Ureter (tissue), 1 donor: Measurements from ENCODE around the gene SIRT2. TPM values are rescaled to one million over a fixed set of nuclear protein-coding genes. Genes with fewer than 3 reads are reported as not detected.
"Not testable (repeated sequence)": the region's sequence is repeated elsewhere in the genome, so short reads cannot be mapped to it uniquely, and the experiment has no call there.

Source experiments
- DNase-seq: peaks from one replicate; pipeline ENCODE4 v3.0.0-alpha.2; 2020; ENCODE audit warnings: low spot score
- total RNA-seq: library from RNA; stranded (reverse); gene quantifications from one replicate; pipeline ENCODE4 v1.2.4, GENCODE V29; 2023
- donor health status: DM: yes; HTN: yes; CAD: no.

SIRT2 gene
- total RNA-seq, 1 donor from 2014 or later, result 31.8 TPM

DNA sequence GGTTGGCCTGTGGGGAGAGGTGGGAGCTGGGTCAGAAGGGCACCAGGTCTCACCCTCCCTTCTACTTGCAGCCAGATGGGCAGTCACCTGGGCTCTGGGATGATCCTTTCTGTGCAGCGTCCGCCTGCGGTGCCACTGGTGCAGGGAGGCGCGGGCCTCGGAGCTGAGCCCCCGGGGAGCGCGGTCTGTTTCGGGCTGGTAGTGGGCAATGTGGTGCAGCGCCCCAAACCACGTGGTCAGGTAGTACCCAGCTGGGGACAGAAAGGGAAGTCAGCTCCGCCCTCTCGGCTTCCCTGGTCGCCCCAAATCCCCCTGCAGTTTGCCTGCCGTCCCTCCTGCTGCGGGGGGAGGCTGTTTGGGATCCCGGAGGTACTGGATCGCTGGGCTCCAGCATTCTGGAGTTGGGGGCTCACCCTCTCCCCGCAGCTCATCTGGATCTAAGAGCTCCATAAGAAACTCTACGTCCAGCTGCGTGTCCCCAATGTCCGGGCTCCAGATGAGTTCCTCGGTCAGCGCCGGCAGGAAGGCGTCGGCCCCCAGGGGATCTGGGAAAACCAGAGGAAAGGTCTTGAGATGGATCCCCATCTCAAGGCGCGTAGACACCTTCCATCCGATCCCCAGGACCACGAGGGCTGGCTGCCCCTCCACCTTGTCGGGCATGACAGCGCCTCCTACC, 30.1 kb downstream of the SIRT2 start:
- DNase-seq, result no peak

DNA sequence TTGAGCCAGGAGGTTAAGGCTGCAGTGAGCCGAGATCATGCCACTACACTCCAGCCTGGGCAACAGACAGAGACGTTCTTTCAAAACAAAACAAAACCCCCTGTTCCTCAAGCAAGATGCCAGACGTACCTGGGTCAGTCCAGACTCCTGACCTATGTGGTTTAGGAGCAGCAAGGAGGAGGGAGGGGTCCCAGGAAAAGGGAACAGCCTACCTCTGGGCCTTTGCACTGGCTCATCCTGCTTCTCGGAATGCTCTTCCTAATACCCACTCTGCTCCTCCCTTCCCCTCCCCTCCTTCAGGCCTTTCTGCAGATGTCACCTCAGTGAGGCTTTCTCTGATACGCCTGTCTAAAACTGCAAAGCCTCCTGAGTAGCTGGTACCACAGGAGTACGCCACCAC, 30.9 kb downstream of the SIRT2 start:
- DNase-seq, result no peak

- DNase-seq, result no peak
Measured at GRCh38 chr19:38867171-38867780, 32.1 kb downstream of the SIRT2 start.

DNA sequence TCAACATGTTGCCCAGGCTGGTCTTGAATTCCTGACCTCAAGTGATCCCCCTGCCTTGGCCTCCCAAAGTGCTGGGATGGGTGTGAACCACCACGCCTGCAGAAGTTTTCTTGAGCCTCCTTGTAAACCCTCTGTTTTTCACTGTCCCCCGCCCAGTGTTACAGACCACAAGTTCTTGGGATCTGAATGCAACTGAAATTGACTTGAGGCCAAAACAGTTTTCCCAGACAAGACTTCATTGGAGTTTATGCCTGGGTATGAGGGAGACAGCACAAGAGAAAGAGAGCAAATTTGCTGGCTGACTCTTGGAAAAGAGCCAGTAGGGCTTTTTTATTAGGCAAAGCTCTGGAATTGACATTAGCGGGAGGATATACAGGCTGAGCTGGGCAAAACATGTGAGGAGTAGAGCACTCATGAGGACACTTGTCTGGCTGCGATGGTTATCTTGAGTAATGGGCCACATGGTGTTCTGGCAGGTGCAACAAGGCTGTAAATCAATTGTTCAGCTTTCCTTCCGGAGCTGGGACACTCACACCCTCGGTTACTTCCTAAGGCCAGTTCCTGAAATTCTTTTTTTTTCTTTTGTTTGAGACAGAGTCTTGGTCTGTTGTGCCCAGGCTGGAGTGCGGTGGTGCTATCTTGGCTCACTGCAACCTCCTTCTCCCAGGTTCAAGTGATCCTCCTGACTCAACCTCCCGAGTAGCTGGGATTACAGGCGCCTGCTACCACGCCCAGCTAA, 36.9 kb downstream of the SIRT2 start:
- peak; percentile 74 for DNase-seq

- no peak for DNase-seq
Measured at GRCh38 chr19:38861368-38861767, 38.0 kb downstream of the SIRT2 start.

GRCh38 chr19:38859631-38860204, 39.7 kb downstream of the SIRT2 start:
- DNase-seq, result not testable (repeated sequence)

DNA sequence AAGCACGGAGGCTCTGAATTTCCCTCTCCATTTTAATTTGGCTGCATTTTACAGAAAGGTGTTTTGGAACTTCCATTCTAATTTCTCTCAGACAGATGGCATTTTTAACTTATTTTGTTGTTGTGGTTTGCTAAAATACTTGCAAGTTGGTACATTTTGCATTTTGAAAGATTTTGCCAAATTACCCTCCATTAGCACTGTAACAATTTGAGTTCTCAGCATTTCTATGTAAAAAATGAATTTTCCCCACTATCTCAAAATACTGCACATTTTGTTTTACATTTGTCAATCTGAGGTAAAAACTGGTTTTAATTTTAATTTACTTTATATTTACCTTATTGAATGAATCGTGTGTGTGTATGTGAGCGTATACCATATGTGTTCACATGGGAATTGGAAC, 42.6 kb downstream of the SIRT2 start:
- DNase-seq, result no peak

DNA sequence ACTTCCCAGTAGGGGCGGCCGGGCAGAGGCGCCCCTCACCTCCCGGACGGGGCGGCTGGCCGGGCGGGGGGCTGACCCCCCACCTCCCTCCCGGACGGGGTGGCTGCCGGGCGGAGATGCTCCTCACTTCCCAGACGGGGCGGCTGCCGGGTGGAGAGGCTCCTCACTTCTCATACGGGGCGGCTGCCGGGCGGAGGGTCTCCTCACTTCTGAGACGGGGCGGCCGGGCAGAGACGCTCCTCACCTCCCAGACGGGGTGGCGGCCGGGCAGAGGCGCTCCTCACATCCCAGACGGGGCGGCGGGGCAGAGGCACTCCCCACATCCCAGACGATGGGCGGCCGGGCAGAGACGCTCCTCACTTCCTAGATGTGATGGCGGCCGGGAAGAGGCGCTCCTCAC, 43.7 kb downstream of the SIRT2 start:
- not testable (repeated sequence) for DNase-seq

DNA sequence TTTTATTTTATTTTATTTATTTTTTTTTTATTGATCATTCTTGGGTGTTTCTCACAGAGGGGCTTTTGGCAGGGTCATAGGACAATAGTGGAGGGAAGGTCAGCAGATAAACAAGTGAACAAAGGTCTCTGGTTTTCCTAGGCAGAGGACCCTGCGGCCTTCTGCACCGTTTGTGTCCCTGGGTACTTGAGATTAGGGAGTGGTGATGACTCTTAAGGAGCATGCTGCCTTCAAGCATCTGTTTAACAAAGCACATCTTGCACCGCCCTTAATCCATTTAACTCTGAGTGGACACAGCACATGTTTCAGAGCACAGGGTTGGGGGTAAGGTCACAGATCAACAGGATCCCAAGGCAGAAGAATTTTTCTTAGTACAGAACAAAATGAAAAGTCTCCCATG, 44.5 kb downstream of the SIRT2 start:
- DNase-seq, result not testable (repeated sequence)

- no peak for DNase-seq
Measured at GRCh38 chr19:38853214-38853613, 46.2 kb downstream of the SIRT2 start.

DNA sequence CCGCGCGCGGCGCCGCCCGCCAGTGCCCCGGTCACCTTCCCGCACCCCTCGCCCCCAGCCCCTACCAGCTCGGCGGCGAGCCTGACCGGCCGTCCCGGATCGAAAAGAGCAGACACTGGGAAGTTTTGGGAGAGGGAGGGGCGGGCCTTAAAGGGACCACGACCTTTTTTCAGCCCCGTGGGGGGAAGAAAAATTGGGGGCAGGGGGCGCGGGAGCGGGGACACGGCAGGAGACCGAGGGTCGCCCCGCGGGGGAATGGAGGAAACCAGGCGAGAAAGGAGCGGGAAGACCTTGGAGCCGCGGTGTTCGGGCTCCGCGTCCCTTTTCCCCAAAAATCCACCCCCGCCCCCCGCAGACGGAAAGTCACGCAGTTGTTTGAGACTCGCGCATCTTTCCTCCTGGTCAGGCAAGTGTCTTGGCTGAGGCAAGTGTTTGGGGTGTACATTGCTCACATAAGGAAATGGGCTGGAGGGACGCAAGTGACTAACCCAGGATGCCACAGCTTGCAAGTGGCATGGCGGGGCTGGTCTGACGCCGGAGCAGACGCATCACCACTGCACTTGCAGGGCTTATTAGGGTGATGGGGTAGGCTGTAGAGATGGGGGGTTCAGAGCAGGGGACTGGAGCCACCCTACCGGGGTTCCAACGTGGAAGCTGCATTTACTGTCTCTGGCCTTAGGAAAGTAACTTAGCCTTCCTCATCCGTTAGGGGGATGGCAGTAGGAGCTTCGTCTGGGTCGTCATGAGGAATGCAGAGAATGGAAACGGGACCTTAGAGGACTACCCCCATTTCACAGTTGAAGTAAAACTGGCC, 47.0 kb downstream of the SIRT2 start:
- peak; percentile 75 for DNase-seq

DNA sequence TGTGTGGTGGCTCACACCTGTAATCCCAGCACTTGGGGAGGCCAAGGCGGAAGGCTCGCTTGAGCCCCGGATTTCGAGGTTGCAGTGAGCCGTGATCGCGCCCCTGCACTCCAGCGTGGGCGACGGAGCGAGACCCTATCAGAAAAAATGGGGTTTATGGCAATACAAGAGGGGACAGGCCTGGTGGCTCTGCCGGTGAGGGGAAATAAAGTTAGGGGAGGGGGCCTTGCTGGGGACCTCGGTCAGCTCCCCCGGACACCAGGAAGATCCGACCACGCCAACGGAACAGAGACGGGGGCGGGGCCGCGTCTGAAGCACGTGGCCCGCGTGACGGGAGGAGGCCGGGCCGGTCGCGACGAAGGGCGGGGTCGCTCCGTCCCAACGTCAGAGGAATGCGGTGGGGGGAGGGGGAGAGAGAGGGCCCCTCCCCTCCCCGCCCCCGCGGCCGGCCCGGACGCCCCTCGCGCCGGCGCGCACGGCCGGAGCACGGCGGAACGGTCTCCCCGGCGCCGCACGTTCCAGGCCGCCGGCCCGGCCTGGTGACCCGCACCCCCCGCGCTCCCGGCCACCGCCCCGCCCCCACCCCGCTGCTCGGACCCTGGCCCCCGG, 47.7 kb downstream of the SIRT2 start:
- DNase-seq, result peak; percentile 96

GRCh38 chr19:38850976-38851621, 48.3 kb downstream of the SIRT2 start:
- peak; percentile 70 for DNase-seq

GRCh38 chr19:38850436-38850975, 48.9 kb downstream of the SIRT2 start:
- DNase-seq, result no peak

DNA sequence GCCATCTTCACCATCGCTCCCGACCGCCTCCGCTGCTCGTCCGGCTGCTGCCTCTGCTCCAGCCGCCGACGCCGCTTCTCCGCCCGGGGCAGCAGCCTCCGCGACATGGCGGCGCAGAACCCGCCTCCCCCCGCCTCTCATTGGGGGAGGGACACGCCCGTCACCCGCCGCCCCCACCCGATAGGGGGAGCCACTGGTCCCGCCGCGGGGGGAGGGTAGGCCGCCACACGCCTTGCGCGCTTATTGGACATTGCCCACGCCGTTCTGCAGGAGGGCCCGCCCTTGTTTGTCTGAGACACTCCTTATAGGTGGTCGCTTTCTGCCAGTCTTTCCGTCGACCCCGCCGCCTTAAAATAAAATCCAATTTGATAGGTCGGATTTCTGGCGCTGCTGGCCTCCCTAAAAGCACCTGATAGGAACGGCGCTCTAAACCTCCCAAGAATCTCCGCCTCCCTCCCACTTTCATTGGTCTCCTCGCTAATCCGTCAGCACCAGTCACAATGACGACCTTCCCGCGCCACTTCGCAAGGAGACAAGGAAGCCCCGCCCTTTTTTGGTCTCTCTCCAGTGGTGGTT, 49.5 kb downstream of the SIRT2 start, which contains the start of gene HNRNPL:
Gene HNRNPL, minus strand, starts transcription at position 127 of the 576 bp plus-strand sequence. Its CDS starts 20 bp downstream, at position 107.
- DNase-seq, result peak; percentile 100

DNA sequence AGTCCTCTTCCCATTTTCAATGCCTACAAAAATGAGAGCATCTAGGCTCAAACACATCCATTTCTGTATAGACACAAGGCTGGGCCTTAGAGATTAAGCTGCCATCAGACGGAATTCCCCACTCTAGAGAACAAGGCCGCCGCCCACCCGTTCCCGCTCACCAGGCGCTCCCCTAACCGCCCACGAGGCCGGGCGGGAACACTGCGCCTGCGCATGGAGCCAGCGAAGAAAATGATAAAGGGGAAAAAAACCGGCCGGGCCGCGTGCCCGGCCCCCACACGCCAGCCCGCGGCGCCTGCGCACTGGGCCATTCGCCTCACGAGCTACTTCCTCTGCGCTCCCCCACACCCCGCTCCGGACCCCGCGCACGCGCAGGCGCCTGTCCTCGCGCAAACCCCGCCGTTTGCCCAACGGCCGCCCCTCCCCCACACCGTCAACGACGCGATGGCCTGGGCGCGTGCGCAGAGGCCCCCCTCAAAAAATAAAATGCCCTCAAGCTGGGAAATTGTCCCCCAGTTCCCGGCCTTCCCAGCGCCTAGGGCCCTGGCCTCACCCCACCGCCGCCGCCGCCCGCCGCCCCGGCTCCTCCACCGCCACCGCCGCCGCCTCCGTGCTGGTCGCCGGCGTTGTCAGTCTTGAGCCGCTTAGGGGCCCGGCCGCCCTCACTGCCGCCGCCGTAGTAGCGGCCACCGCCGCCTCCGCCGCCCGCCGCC, 50.1 kb downstream of the SIRT2 start:
- DNase-seq, result peak; percentile 98

DNA sequence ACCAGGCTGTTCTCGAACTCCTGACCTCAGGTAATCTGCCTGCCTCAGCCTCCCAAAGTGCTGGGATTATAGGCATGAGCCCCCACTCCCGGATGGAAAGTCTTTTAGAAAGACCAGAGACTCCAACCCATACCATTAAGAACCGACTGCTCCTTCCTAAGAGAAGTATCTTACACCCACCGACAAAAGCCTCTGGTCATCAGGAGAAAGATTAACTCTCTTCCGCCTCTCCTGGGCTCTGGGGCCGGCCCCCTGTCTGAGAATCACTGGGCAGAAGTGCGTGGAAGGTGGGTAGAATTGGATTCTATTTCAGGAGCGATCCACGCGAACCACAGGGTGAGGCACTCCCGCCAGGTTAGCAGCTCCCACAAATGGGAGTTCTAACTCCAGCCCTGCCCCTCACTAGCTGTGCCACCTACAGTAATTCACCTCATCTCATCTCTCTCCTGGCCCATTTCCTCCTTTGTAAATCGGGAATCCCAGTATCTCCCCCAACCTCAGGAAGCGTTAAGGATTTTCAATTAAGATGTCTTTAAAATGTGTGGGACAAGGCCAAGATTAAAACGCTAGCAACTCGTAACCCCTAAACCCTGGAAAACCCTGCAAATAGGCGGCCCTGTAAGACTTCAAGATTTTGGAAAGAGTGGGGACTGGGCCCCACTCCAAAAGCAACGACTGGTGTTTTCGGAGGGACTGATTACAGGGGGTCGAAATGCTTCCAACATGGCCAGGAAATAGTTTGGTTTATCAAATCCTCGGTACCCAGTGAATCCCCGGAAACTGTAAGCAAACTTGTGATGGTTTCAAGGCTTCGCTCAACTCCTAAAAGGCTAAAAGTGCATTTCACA, 50.9 kb downstream of the SIRT2 start:
- no peak for DNase-seq

DNA sequence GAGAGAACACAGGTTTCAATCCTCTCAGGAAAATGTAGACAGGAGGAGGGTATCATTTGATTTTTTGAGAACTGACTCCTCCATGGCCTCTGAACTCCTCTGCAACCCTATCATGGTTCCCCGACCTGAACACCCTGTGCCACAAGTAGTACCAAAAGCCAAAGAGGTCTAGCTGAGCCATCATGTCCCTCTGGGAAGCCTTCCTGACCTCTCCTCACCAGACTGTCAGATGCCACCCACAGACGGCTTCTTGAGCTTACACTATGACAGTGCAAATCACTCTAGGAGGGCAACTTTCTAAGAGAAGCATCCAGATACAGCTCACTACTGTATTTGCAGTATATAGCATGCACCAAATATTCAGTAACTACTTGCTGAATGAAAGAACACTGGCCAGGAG, 53.3 kb downstream of the SIRT2 start:
- no peak for DNase-seq
